A673 (cell line): ENCODE results near the gene LRGUK. TPM values are rescaled to one million over a fixed set of nuclear protein-coding genes. Genes with fewer than 3 reads are reported as not detected.

Source experiments
- BruUV-seq: library from RNA; stranded (reverse); fragments of 400-500 nt; replicated peaks from 2 replicates; lab custom pipeline; 2021; lab: Mats Ljungman, UMichigan
- CTCF ChIA-PET: fragments of 300-600 bp; sonication (Branson Sonifier 250); formaldehyde crosslinking; loops from one replicate; lab custom pipeline; 2022; ENCODE audit warnings: antibody characterized with exemption; lab: Charles Lee
- POLR2A ChIA-PET: fragments of 300-600 bp; sonication (Branson Sonifier 250); formaldehyde crosslinking; loops from one replicate; lab custom pipeline; 2022; ENCODE audit warnings: antibody characterized with exemption; ENCODE audit not compliant: low non-redundant PET; lab: Charles Lee
- DNase-seq: peaks from one replicate; pipeline ENCODE4 v3.0.0-alpha.2; 2015; ENCODE audit warnings: low spot score
- H3K27ac ChIP-seq: fragments of 200-600 bp; sonication (generic); 2 replicates; pipeline ENCODE4 v1.5.1; 2016; ENCODE audit warnings: mixed run types, low read depth, mild to moderate bottlenecking, mixed read lengths, antibody characterized with exemption, low read length; ENCODE audit not compliant: poor library complexity, severe bottlenecking
- H3K27me3 ChIP-seq: fragments of 200-600 bp; sonication (generic); replicated peaks from 2 replicates; pipeline ENCODE4 v1.6.1; 2017; ENCODE audit warnings: mixed run types, low read depth, mild to moderate bottlenecking, mixed read lengths, antibody characterized with exemption, low read length; ENCODE audit not compliant: insufficient read depth, poor library complexity
- H3K36me3 ChIP-seq: fragments of 200-600 bp; sonication (generic); 2 replicates; pipeline ENCODE4 v1.6.1; 2016; ENCODE audit warnings: mixed run types, mild to moderate bottlenecking, mixed read lengths, antibody characterized with exemption, low read length; ENCODE audit not compliant: insufficient read depth, poor library complexity, severe bottlenecking
- H3K4me1 ChIP-seq: fragments of 200-600 bp; sonication (generic); 2 replicates; pipeline ENCODE4 v1.6.1; 2017; ENCODE audit warnings: mixed run types, mild to moderate bottlenecking, mixed read lengths, antibody characterized with exemption, low read length; ENCODE audit not compliant: insufficient read depth, poor library complexity, severe bottlenecking
- H3K4me3 ChIP-seq: fragments of 200-600 bp; sonication (generic); 2 replicates; pipeline ENCODE4 v1.5.1; 2016; ENCODE audit warnings: low read depth, mixed run types, mild to moderate bottlenecking, mixed read lengths, low read length; ENCODE audit not compliant: poor library complexity, severe bottlenecking
- H3K9me3 ChIP-seq: fragments of 200-600 bp; sonication (generic); 2 replicates; pipeline ENCODE4 v1.6.1; 2016; ENCODE audit warnings: mixed run types, low read depth, mild to moderate bottlenecking, mixed read lengths, antibody characterized with exemption, low read length; ENCODE audit not compliant: poor library complexity, severe bottlenecking
- CTCF ChIP-seq: fragments of 300-800, 200-600 bp; sonication (generic); conservative IDR thresholded peaks from 2 replicates; pipeline ENCODE4 v1.5.1; 2017; ENCODE audit warnings: low read depth, mild to moderate bottlenecking, antibody characterized with exemption, low read length, moderate library complexity, mixed read lengths
- EZH2 ChIP-seq: fragments of 200-600 bp; sonication (generic); IDR thresholded peaks from 2 replicates; pipeline ENCODE4 v1.6.1; 2017; ENCODE audit warnings: borderline replicate concordance, low read depth, mild to moderate bottlenecking, mixed read lengths, antibody characterized with exemption, low read length; ENCODE audit not compliant: poor library complexity, severe bottlenecking
- intact Hi-C: fragments of 100-400 bp; cut with micrococcal nuclease; formaldehyde crosslinking; loops from one replicate; pipeline ENCODE4 v1.10.0; 2022; ENCODE audit not compliant: unreplicated experiment
- total RNA-seq: library from RNA; stranded (reverse); gene quantifications from 2 replicates; pipeline ENCODE4 v1.2.3, GENCODE V29; 2021

Gene LRGUK
- total RNA-seq, 1 experiment from 2014 or later, result 0.54 TPM

GRCh38 chr7:134209322-134210015 is 82.3 kb downstream of the LRGUK start:
- no peak overlapping the region for H3K27ac ChIP-seq
- no peak for DNase-seq
- no peak for TF ChIP-seq EZH2
- TF ChIP-seq CTCF, result no peak
- H3K4me1 ChIP-seq, result no peaks in the 10 kb centered on the region
- ChIA-PET CTCF (no interaction called here), POLR2A (no interaction called here)
- H3K36me3 ChIP-seq, result no peaks in the 10 kb centered on the region
- intact Hi-C loops, result no loop called here
- no peaks in the 10 kb centered on the region for H3K9me3 ChIP-seq
- H3K27me3 ChIP-seq, result no peaks in the 10 kb centered on the region
- no TSS peak for BruUV-seq
- no peak overlapping the region for H3K4me3 ChIP-seq

- no peak for DNase-seq
- no TSS peak for BruUV-seq
- no peaks in the 10 kb centered on the region for H3K9me3 ChIP-seq
- H3K4me1 ChIP-seq, result no peaks in the 10 kb centered on the region
- H3K27me3 ChIP-seq, result no peaks in the 10 kb centered on the region
- no peaks in the 10 kb centered on the region for H3K36me3 ChIP-seq
- ChIA-PET CTCF (no interaction called here), POLR2A (no interaction called here)
- H3K4me3 ChIP-seq, result no peak overlapping the region
- H3K27ac ChIP-seq, result no peak overlapping the region
- intact Hi-C loops, result no loop called here
- TF ChIP-seq CTCF (no peak), EZH2 (no peak)
These were observed 83.1 kb downstream of the LRGUK start for GRCh38 chr7:134210227-134210626.

GRCh38 chr7:134210976-134211663 is 84.0 kb downstream of the LRGUK start:
- CTCF ChIA-PET, result no interaction called here
- no TSS peak for BruUV-seq
- no peak for TF ChIP-seq CTCF
- no peak for TF ChIP-seq EZH2
- DNase-seq, result no peak
- no peak overlapping the region for H3K4me3 ChIP-seq
- H3K4me1 ChIP-seq, result no peaks in the 10 kb centered on the region
- intact Hi-C loops, result no loop called here
- H3K27ac ChIP-seq, result no peak overlapping the region
- POLR2A ChIA-PET, result no interaction called here
- H3K27me3 ChIP-seq, result no peaks in the 10 kb centered on the region
- no peaks in the 10 kb centered on the region for H3K9me3 ChIP-seq
- H3K36me3 ChIP-seq, result no peaks in the 10 kb centered on the region
